GM12874 (cell line): ENCODE data around the gene LLCFC1.

Source experiments
- TF ChIP-seq, protein P1 (sequence below): IDR thresholded peaks from 2 replicates; pipeline ENCODE4 v1.5.1; 2011; ENCODE audit warnings: low read depth, mild to moderate bottlenecking, control low read depth, low read length, moderate library complexity; ENCODE audit not compliant: insufficient read depth

LLCFC1 gene

DNA sequence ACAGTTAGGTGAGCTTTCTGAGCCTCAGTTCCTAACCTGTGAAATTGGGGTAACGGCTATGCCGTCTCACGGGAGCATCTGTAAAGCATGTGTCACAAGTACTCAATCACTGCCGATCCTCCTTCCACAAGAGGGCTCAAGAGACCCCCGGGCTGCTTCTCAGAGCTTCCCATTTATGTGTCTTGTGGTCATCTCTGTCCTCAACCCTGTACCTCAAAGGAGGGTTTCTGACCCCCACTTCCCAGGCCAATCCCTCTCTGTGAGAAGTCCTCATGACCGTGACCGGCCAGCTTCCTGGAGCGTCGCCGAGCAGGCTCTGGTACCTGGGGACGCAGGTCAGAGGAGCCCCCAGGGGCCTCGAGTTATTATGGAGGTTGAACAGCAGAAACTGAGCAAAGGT lies 5.2 kb upstream of the LLCFC1 start:
- TF ChIP-seq, protein P1, sequence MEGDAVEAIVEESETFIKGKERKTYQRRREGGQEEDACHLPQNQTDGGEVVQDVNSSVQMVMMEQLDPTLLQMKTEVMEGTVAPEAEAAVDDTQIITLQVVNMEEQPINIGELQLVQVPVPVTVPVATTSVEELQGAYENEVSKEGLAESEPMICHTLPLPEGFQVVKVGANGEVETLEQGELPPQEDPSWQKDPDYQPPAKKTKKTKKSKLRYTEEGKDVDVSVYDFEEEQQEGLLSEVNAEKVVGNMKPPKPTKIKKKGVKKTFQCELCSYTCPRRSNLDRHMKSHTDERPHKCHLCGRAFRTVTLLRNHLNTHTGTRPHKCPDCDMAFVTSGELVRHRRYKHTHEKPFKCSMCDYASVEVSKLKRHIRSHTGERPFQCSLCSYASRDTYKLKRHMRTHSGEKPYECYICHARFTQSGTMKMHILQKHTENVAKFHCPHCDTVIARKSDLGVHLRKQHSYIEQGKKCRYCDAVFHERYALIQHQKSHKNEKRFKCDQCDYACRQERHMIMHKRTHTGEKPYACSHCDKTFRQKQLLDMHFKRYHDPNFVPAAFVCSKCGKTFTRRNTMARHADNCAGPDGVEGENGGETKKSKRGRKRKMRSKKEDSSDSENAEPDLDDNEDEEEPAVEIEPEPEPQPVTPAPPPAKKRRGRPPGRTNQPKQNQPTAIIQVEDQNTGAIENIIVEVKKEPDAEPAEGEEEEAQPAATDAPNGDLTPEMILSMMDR, result no peak

DNA sequence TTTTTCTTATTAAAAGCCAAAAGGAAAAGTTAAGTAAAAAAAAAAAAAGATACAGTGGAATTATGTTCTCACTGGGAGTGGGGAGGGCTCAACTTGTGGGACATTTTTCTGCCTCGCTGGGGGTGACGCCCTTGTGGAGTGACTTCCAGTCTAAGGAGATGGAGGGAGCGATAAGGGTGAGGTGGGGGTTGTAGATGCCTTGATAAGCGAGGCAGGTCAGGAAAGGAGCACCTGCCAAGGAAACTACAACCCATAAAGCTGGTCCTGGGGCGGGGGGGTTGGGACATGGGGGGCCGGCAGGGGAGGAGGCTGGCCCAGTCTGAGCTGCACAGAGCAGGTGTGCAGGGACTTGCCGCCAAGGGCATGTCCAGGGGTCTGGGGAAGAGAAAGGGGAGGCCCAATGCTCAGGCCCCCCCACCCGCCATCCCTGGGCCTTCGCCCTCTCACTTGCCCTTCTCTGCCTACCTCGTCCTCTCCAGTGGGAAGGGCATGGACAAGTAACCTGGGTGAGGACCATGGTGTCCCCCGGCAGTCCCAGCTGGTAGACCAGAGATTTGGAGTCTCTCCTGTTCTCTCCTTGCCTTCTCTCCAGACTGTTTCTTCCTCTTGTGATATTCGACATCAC lies 3.2 kb upstream of the LLCFC1 start:
- TF ChIP-seq, protein P1, result no peak

DNA sequence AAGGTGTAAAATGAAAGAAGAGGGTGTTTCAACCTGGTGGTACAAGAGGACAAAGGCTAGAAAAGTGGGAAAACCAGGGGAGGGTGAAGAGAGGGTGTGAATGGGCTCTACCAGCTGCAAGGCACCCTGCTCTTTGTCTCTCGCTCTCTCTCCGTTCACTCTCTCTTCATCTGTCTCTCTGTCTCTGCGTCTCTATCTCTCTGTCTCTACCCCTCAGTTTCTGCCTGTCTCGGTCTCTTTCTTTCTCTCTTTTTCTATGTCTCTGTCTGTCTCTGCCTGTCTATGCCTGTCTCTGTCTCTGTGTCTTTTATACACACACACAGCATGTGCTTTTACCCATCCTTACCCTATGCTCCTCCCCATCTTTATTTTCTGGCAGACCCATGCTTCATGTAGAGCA lies 673 bp upstream of the LLCFC1 start:
- TF ChIP-seq, protein P1, result no peak

DNA sequence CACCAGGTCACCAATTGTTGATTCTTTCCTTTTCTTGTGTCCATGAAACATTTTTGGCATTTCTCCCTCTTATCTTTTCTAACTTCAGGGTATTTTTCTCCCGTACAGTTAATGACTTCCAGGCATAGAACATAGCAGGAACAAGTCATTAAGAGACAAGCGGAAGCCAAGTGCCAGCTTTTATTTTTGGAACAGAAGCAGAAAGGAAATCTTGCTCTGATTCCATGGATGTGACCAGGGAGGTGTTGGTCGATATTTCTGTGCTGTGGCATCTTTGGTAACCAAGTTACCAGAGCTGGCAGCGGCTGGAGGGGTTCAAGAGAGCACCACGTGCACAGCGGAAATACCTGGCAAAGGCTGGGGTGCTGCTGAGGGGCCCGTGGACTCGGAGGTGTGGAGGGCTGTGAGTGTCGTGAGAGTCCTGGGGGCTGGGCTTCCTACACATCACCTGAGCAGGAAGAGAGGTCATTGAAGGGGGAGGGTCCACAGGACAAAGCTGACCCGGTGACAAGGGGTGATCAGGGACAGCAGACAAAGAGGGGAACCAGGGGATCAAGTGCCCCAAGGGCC lies 1.8 kb downstream of the LLCFC1 start:
- TF ChIP-seq, protein P1, result no peak

DNA sequence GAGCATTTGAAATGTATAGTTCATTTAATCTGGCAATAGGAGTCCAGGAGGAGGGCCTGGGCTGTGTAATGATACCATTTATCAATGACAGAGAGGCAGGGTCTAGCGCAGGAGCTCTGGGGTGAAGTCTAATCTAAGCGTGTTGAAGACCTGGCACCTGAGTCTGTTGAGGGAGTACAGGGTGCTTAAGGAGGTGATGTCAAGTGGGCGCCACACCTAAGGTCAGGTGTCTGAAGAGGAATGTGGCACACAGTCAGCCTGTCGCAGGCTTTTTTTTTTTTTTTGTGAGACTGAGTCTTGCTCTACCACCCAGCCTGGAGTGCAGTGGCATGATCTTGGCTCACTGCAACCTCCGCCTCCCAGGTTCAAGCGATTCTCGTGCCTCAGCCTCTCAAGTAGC lies 2.3 kb downstream of the LLCFC1 start:
- TF ChIP-seq, protein P1, result no peak

DNA sequence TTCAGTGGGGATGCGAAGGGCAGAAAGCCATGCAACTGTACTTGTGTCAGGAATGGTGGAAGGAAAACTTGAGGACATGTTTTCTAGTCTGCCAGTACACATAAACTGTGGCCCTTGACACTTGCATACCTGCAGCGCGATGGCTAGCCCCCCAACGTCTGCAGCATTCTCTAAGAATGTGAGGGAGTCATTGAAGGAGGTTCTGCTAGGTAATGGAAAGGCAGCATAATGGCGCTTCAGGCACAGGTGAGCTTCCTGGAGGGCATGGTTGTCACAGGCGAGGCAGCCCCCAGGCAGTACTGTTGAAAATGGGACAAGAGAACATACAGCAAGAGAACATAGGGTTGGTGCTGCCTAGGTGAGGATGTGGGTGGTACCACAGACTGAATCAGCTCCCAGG lies 3.5 kb downstream of the LLCFC1 start:
- TF ChIP-seq, protein P1, result no peak

DNA sequence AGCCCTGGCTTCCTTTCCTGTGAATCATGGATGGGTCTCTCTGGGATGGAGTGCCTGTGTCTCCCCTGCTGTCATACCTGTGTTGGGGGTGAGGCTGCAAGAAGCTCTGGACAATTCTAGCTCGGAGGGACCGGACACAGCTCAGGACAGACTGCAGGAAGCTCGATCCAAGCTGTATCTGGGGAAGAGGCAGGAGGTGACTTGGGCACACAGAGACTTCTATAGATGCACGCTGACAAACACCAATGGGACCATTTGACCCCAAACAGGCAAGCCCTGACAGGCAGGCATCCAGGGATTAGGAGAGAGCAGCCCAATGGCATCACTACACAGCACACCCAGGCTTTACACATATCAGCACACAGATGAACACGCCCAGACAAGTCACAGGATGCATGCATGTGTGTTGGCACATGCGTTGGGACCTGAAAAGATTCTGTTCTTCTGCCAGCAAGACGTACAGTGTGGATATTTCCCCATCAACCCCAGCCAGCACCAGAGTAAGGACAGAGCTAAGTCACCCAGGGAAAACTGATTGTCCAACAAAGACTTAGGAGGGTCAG lies 4.5 kb downstream of the LLCFC1 start:
- TF ChIP-seq, protein P1, result no peak
